CD4-positive, alpha-beta memory T cell (primary cell): ENCODE data around the gene CCDC24. TPM values are rescaled to one million over a fixed set of nuclear protein-coding genes. Genes with fewer than 3 reads are reported as not detected.

Source experiments
- CTCF ChIA-PET: fragments of 350-600 bp; sonication (Branson Sonifier 250); formaldehyde crosslinking; loops from one replicate; lab custom pipeline; 2021; ENCODE audit warnings: inconsistent platforms; ENCODE audit not compliant: partially characterized antibody; lab: Charles Lee
- POLR2A ChIA-PET: fragments of 350-600 bp; sonication (Branson Sonifier 250); formaldehyde crosslinking; loops from one replicate; lab custom pipeline; 2021; ENCODE audit not compliant: partially characterized antibody; lab: Charles Lee
- DNase-seq, 5 donors: peaks; one replicate each; pipeline versions ENCODE4 v3.0.0 to v3.0.0-alpha.2; 2020 to 2022; ENCODE audit warnings: mixed read lengths in 1 of 5
- H3K27ac ChIP-seq: one replicate; pipeline ENCODE4 v1.7.0; 2013; ENCODE audit warnings: low read depth, low read length
- H3K27me3 ChIP-seq: 2 replicates; pipeline ENCODE4 v1.7.0; 2013; ENCODE audit warnings: mild to moderate bottlenecking, low read length, moderate library complexity; ENCODE audit not compliant: insufficient read depth
- H3K36me3 ChIP-seq: 2 replicates; pipeline ENCODE4 v1.7.0; 2013; ENCODE audit warnings: mild to moderate bottlenecking, low read length, moderate library complexity; ENCODE audit not compliant: insufficient read depth
- H3K4me1 ChIP-seq: 2 replicates; pipeline ENCODE4 v1.7.0; 2013; ENCODE audit warnings: mild to moderate bottlenecking, low read length, moderate library complexity; ENCODE audit not compliant: insufficient read depth
- H3K4me3 ChIP-seq, 2 donors: one replicate each; pipeline ENCODE4 v1.7.0; 2013; ENCODE audit warnings: low read length in 2 of 2, mild to moderate bottlenecking in 1 of 2
- H3K9me3 ChIP-seq, 2 donors: one replicate each; pipeline ENCODE4 v1.7.0; 2013; ENCODE audit warnings: low read length in 2 of 2, control low read depth in 1 of 2; ENCODE audit not compliant: control insufficient read depth in 1 of 2
- H3K27ac Mint-ChIP-seq, 7 donors: one replicate each; pipeline ENCODE4 v1.8.0; 2020 to 2021; ENCODE audit warnings: mixed read lengths in 7 of 7, mild to moderate bottlenecking in 6 of 7, inconsistent platforms in 3 of 7, moderate library complexity in 3 of 7
- H3K27me3 Mint-ChIP-seq, 2 donors: one replicate each; pipeline ENCODE4 v1.8.0; 2020 to 2021; ENCODE audit warnings: mixed read lengths in 2 of 2
- H3K36me3 Mint-ChIP-seq, 2 donors: one replicate each; pipeline ENCODE4 v1.8.0; 2020 to 2021; ENCODE audit warnings: mixed read lengths in 2 of 2, inconsistent platforms in 1 of 2, mild to moderate bottlenecking in 1 of 2
- H3K4me1 Mint-ChIP-seq, 4 donors: one replicate each; pipeline ENCODE4 v1.8.0; 2020 to 2021; ENCODE audit warnings: mixed read lengths in 4 of 4, mild to moderate bottlenecking in 1 of 4
- H3K4me3 Mint-ChIP-seq, 8 donors: one replicate each; pipeline ENCODE4 v1.8.0; 2020 to 2021; ENCODE audit warnings: mixed read lengths in 8 of 8, mild to moderate bottlenecking in 7 of 8, moderate library complexity in 6 of 8, inconsistent platforms in 3 of 8
- H3K9me3 Mint-ChIP-seq, 8 donors: one replicate each; pipeline ENCODE4 v1.8.0; 2020 to 2021; ENCODE audit warnings: mixed read lengths in 8 of 8, mild to moderate bottlenecking in 5 of 8, inconsistent platforms in 3 of 8, moderate library complexity in 1 of 8
- intact Hi-C: fragments of 100-400 bp; cut with micrococcal nuclease; formaldehyde crosslinking; loops from one replicate; pipeline ENCODE4 v1.15.1; 2023
- polyA plus RNA-seq, 2 donors: library from polyadenylated mRNA; unstranded; fragments of 300-500 nt; fragmentation: Illumina TruSeq; gene quantifications; one replicate each; pipeline ENCODE4 v1.2.3, GENCODE V29; 2021
- total RNA-seq, 2 experiments: library from RNA; stranded (reverse); gene quantifications; one replicate each; pipeline ENCODE4 v1.2.3, GENCODE V29; 2021

CCDC24 gene
- total and polyA plus RNA-seq, 4 experiments from 2014 or later, result 1.1 to 1.9 (median 1.5) TPM

- Histone ChIP-seq H3K27ac (no peak overlapping the region), H3K9me3 (no peaks in the 10 kb centered on the region), H3K36me3 (peaks cover 23% of the 10 kb centered on the region), H3K4me1 (peaks cover 42% of the 10 kb centered on the region), H3K4me3 (no peak overlapping the region), H3K27me3 (no peaks in the 10 kb centered on the region)
- Mint-ChIP-seq H3K4me3 (no peak overlapping the region), H3K36me3 (peaks cover 21 to 41% of the 10 kb centered on the region in 2 donors), H3K27ac (no peak overlapping the region), H3K27me3 (no peaks in the 10 kb centered on the region), H3K9me3 (no peaks in the 10 kb centered on the region), H3K4me1 (peaks cover 34 to 56% (median 44%) of the 10 kb centered on the region in 4 donors)
- intact Hi-C loops, result no loop called here
- DNase-seq, result no peak
- CTCF ChIA-PET, result no interaction called here
- POLR2A ChIA-PET, result no interaction called here
These were observed 12.2 kb upstream of the CCDC24 start for GRCh38 chr1:43979261-43979527.

GRCh38 chr1:43979528-43980254 is 11.7 kb upstream of the CCDC24 start:
- Histone ChIP-seq H3K4me3 (peak overlapping the region in 1 of 2 donors; percentile 43), H3K27ac (no peak overlapping the region), H3K9me3 (no peaks in the 10 kb centered on the region), H3K36me3 (peaks cover 23% of the 10 kb centered on the region), H3K4me1 (peaks cover 40% of the 10 kb centered on the region), H3K27me3 (no peaks in the 10 kb centered on the region)
- CTCF ChIA-PET, result no interaction called here
- no peak for DNase-seq
- intact Hi-C loops, result no loop called here
- no peaks in the 10 kb centered on the region for H3K27me3 Mint-ChIP-seq
- no peaks in the 10 kb centered on the region for H3K9me3 Mint-ChIP-seq
- peak overlapping the region; percentile 7 to 93 (median 86) for H3K27ac Mint-ChIP-seq
- peak overlapping the region; percentile 80 to 91 (median 88) for H3K4me3 Mint-ChIP-seq
- POLR2A ChIA-PET, result no interaction called here
- H3K4me1 Mint-ChIP-seq, result peaks cover 32 to 51% (median 42%) of the 10 kb centered on the region in 4 donors
- peaks cover 21 to 36% of the 10 kb centered on the region in 2 donors for H3K36me3 Mint-ChIP-seq

DNA sequence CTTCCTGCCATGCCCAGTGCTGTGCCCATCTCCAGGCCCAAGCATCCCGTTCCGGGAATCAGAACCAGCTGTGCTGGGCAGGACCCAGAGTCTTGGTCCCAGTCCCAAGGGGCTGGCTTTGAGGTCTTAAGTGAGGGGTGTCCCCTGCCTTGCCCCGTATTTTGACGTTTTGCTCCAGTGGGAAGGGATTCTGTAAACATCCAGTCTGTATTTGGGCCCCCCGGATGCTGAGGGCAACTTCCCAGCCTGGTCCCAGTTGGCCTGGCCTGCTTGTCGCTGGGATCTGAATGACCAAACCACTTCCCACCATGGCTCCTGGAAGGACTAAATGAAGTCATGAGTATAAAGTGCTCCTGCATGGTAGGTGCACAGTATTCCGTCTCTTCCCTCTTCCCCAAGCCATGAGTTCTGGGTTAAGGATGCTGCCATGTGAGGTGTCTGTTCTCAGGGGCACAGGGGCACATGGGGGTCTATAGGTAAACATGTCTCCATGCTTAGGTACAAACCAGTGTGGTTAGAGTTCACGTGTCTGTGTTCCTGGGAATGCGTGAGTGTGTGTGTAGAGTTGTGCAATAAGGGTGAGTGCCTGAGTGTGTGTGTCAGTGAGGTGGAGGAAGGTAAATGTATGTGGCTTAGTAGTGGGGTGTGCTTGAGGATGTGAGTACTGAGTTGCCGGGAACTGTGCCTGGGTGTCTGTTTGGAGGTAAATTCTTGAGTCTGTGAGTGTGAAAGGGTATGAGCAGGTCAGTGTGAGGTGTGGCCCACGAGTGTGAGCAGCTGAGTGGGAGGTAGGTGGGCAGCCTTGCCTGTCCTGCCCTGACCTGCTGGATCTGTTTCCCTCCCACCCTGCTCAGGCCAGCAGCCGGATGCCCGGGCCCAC is 10.9 kb upstream of the CCDC24 start:
- intact Hi-C loops, result no loop called here
- Histone ChIP-seq H3K36me3 (peaks cover 23% of the 10 kb centered on the region), H3K27me3 (no peaks in the 10 kb centered on the region), H3K27ac (no peak overlapping the region), H3K4me3 (peak overlapping the region in 1 of 2 donors; percentile 43), H3K4me1 (peaks cover 39% of the 10 kb centered on the region), H3K9me3 (no peaks in the 10 kb centered on the region)
- peaks cover 32 to 49% (median 41%) of the 10 kb centered on the region in 4 donors for H3K4me1 Mint-ChIP-seq
- peak overlapping the region; percentile 75 to 91 (median 88) for H3K4me3 Mint-ChIP-seq
- DNase-seq, result no peak
- H3K27ac Mint-ChIP-seq, result peak overlapping the region in 3 of 7 donors; percentile 80 to 92 (median 86)
- H3K9me3 Mint-ChIP-seq, result no peaks in the 10 kb centered on the region
- H3K36me3 Mint-ChIP-seq, result peaks cover 21 to 33% of the 10 kb centered on the region in 2 donors
- POLR2A ChIA-PET, result no interaction called here
- H3K27me3 Mint-ChIP-seq, result no peaks in the 10 kb centered on the region
- CTCF ChIA-PET, result no interaction called here

DNA sequence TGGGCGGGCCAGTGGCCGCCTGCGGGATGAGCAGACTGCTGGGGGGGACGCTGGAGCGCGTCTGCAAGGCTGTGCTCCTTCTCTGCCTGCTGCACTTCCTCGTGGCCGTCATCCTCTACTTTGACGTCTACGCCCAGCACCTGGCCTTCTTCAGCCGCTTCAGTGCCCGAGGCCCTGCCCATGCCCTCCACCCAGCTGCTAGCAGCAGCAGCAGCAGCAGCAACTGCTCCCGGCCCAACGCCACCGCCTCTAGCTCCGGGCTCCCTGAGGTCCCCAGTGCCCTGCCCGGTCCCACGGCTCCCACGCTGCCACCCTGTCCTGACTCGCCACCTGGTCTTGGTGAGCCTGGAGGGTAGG is 10.3 kb upstream of the CCDC24 start:
- Histone ChIP-seq H3K4me1 (peaks cover 33% of the 10 kb centered on the region), H3K27ac (no peak overlapping the region), H3K9me3 (no peaks in the 10 kb centered on the region), H3K27me3 (no peaks in the 10 kb centered on the region), H3K36me3 (peaks cover 23% of the 10 kb centered on the region), H3K4me3 (no peak overlapping the region)
- Mint-ChIP-seq H3K27ac (no peak overlapping the region), H3K4me3 (peak overlapping the region in 3 of 8 donors; percentile 29 to 72 (median 39)), H3K36me3 (peaks cover 21 to 28% of the 10 kb centered on the region in 2 donors), H3K27me3 (no peaks in the 10 kb centered on the region), H3K4me1 (peaks cover 28 to 43% (median 35%) of the 10 kb centered on the region in 4 donors), H3K9me3 (no peaks in the 10 kb centered on the region)
- intact Hi-C loops, result no loop called here
- POLR2A ChIA-PET, result no interaction called here
- CTCF ChIA-PET, result no interaction called here
- no peak for DNase-seq

- Mint-ChIP-seq H3K36me3 (peaks cover 18 to 25% of the 10 kb centered on the region in 2 donors), H3K27me3 (no peaks in the 10 kb centered on the region), H3K4me1 (peaks cover 24 to 37% (median 31%) of the 10 kb centered on the region in 4 donors), H3K4me3 (peak overlapping the region in 2 of 8 donors; percentile 45 to 64), H3K9me3 (no peaks in the 10 kb centered on the region), H3K27ac (peak overlapping the region in 1 of 7 donors; percentile 16)
- Histone ChIP-seq H3K4me3 (no peak overlapping the region), H3K27me3 (no peaks in the 10 kb centered on the region), H3K27ac (no peak overlapping the region), H3K4me1 (peaks cover 28% of the 10 kb centered on the region), H3K36me3 (peaks cover 18% of the 10 kb centered on the region), H3K9me3 (no peaks in the 10 kb centered on the region)
- DNase-seq, result no peak
- POLR2A ChIA-PET, result no interaction called here
- CTCF ChIA-PET, result interaction anchor here (0.6 kb wide), 1 partner anchor 694 kb away, joined by 3 read pairs; no protein-coding TSS in a partner anchor
- intact Hi-C loops, result no loop called here
These were observed 9.8 kb upstream of the CCDC24 start for GRCh38 chr1:43981636-43982035.

GRCh38 chr1:43982241-43982640 is 9.2 kb upstream of the CCDC24 start:
- Mint-ChIP-seq H3K4me1 (peaks cover 19 to 31% (median 25%) of the 10 kb centered on the region in 4 donors), H3K27ac (peak overlapping the region in 2 of 7 donors; percentile 10 to 87), H3K27me3 (no peaks in the 10 kb centered on the region), H3K4me3 (peak overlapping the region in 1 of 8 donors; percentile 64), H3K9me3 (no peaks in the 10 kb centered on the region), H3K36me3 (peaks cover 12 to 20% of the 10 kb centered on the region in 2 donors)
- Histone ChIP-seq H3K36me3 (peaks cover 12% of the 10 kb centered on the region), H3K4me3 (no peak overlapping the region), H3K27me3 (no peaks in the 10 kb centered on the region), H3K9me3 (no peaks in the 10 kb centered on the region), H3K4me1 (peaks cover 22% of the 10 kb centered on the region), H3K27ac (no peak overlapping the region)
- POLR2A ChIA-PET, result no interaction called here
- no peak for DNase-seq
- intact Hi-C loops, result no loop called here
- CTCF ChIA-PET, result interaction anchor here (0.6 kb wide), 1 partner anchor 694 kb away, joined by 3 read pairs; no protein-coding TSS in a partner anchor

GRCh38 chr1:43982808-43983207 is 8.6 kb upstream of the CCDC24 start:
- CTCF ChIA-PET, result no interaction called here
- no peak for DNase-seq
- Histone ChIP-seq H3K4me1 (peaks cover 16% of the 10 kb centered on the region), H3K27ac (no peak overlapping the region), H3K27me3 (no peaks in the 10 kb centered on the region), H3K9me3 (no peaks in the 10 kb centered on the region), H3K36me3 (peaks cover 7% of the 10 kb centered on the region), H3K4me3 (no peak overlapping the region)
- Mint-ChIP-seq H3K4me3 (no peak overlapping the region), H3K9me3 (peaks cover 0 to 2% (median 0%) of the 10 kb centered on the region in 8 donors), H3K36me3 (peaks cover 6 to 14% of the 10 kb centered on the region in 2 donors), H3K4me1 (peaks cover 13 to 26% (median 20%) of the 10 kb centered on the region in 4 donors), H3K27me3 (no peaks in the 10 kb centered on the region), H3K27ac (no peak overlapping the region)
- POLR2A ChIA-PET, result no interaction called here
- intact Hi-C loops, result no loop called here
